Measurements from ENCODE around the gene MB21D2. TPM values are rescaled to one million over a fixed set of nuclear protein-coding genes. Genes with fewer than 3 reads are reported as not detected.

Gene MB21D2
- total RNA-seq, 4 donors from 2014 or later = 5.0 to 21.8 (median 11.9) TPM

GRCh38 chr3:192884777-192885773 is 32.6 kb downstream of the MB21D2 start:
- H3K36me3 ChIP-seq = no peaks in the 10 kb centered on the region
- intact Hi-C loops (cut with DNase I; ENCODE audit: low total_unique reads) = no loop called here
- no peak overlapping the region for H3K27ac ChIP-seq
- H3K9me3 ChIP-seq = no peaks in the 10 kb centered on the region
- DNase-seq = no peak
- H3K27me3 ChIP-seq = no peaks in the 10 kb centered on the region
- peaks cover 0 to 8% of the 10 kb centered on the region in 2 donors for H3K4me1 ChIP-seq
- TF ChIP-seq POLR2A (IDR thresholded peaks at IDR 0.05) (no peak), CTCF (IDR thresholded peaks at IDR 0.05) (no peak)
- H3K4me3 ChIP-seq = no peak overlapping the region

- intact Hi-C loops (cut with DNase I; ENCODE audit: low total_unique reads) = no loop called here
- TF ChIP-seq POLR2A (IDR thresholded peaks at IDR 0.05) (no peak), CTCF (IDR thresholded peaks at IDR 0.05) (no peak)
- Histone ChIP-seq H3K4me1 (peaks cover 0 to 3% of the 10 kb centered on the region in 2 donors), H3K27me3 (no peaks in the 10 kb centered on the region), H3K36me3 (no peaks in the 10 kb centered on the region), H3K27ac (no peak overlapping the region), H3K4me3 (no peak overlapping the region), H3K9me3 (no peaks in the 10 kb centered on the region)
- no peak for DNase-seq
Measured at GRCh38 chr3:192883512-192883911, 34.1 kb downstream of the MB21D2 start.

- H3K36me3 ChIP-seq = no peaks in the 10 kb centered on the region
- intact Hi-C loops (cut with DNase I; ENCODE audit: low total_unique reads) = no loop called here
Measured at GRCh38 chr3:192881159-192881786, 36.4 kb downstream of the MB21D2 start.

GRCh38 chr3:192880313-192880712 is 37.3 kb downstream of the MB21D2 start:
- intact Hi-C loops (cut with DNase I; ENCODE audit: low total_unique reads) = no loop called here
- H3K27ac ChIP-seq = no peak overlapping the region
- no peaks in the 10 kb centered on the region for H3K9me3 ChIP-seq

More at GRCh38 chr3:192881159-192881786, 36.4 kb downstream of the MB21D2 start:
- Histone ChIP-seq H3K27me3 (no peaks in the 10 kb centered on the region), H3K9me3 (no peaks in the 10 kb centered on the region), H3K27ac (no peak overlapping the region), H3K4me3 (no peak overlapping the region), H3K4me1 (peaks cover 0 to 3% of the 10 kb centered on the region in 2 donors)
- TF ChIP-seq CTCF (IDR thresholded peaks at IDR 0.05) = no peak
- TF ChIP-seq POLR2A (IDR thresholded peaks at IDR 0.05) = no peak
- DNase-seq = no peak

More at GRCh38 chr3:192880313-192880712, 37.3 kb downstream of the MB21D2 start:
- Histone ChIP-seq H3K4me3 (no peak overlapping the region), H3K4me1 (peaks cover 0 to 3% of the 10 kb centered on the region in 2 donors), H3K36me3 (no peaks in the 10 kb centered on the region), H3K27me3 (no peaks in the 10 kb centered on the region)
- DNase-seq = no peak
- TF ChIP-seq CTCF (IDR thresholded peaks at IDR 0.05) (no peak), POLR2A (IDR thresholded peaks at IDR 0.05) (no peak)
